GM12878 (cell line): ENCODE data around the gene C22orf15. TPM values are rescaled to one million over a fixed set of nuclear protein-coding genes. Genes with fewer than 3 reads are reported as not detected.
A peak's percentile ranks its signal among the peaks of the same experiment; 100 is the strongest.

ENCODE experiments used
- CREB1 ChIP-seq: IDR thresholded peaks from 2 replicates; pipeline ENCODE4 v1.6.1; 2012; ENCODE audit warnings: low read depth, mild to moderate bottlenecking, inconsistent platforms
- FOXM1 ChIP-seq: IDR thresholded peaks from 2 replicates; pipeline ENCODE4 v1.6.1; 2012; ENCODE audit warnings: low read depth, mild to moderate bottlenecking, inconsistent platforms, low read length, moderate library complexity
- JUNB ChIP-seq: IDR thresholded peaks from 2 replicates; pipeline ENCODE4 v1.6.1; 2016; ENCODE audit warnings: antibody characterized with exemption, mild to moderate bottlenecking
- LARP7 ChIP-seq: fragments of 450-650 bp; IDR thresholded peaks from 2 replicates; pipeline ENCODE4 v1.6.1; 2017; ENCODE audit warnings: mild to moderate bottlenecking
- MTA3 ChIP-seq: IDR thresholded peaks from 2 replicates; pipeline ENCODE4 v1.6.1; 2012; ENCODE audit warnings: low read length, inconsistent platforms, borderline replicate concordance
- MXI1 ChIP-seq: fragments of 150-350 bp; IDR thresholded peaks from 2 replicates; pipeline ENCODE4 v1.6.1; 2011; ENCODE audit warnings: low read depth, mild to moderate bottlenecking, inconsistent platforms, low read length, improper control_type of control experiment
- RAD21 ChIP-seq: IDR thresholded peaks from 2 replicates; pipeline ENCODE4 v1.6.1; 2011; ENCODE audit warnings: mild to moderate bottlenecking, low read depth, low read length, moderate library complexity; ENCODE audit not compliant: insufficient read depth
- RAD51 ChIP-seq: fragments of 450-650 bp; IDR thresholded peaks from 2 replicates; pipeline ENCODE4 v1.6.1; 2016; ENCODE audit warnings: moderate library complexity, mild to moderate bottlenecking, inconsistent platforms
- SMARCA5 ChIP-seq: fragments of 450-650 bp; IDR thresholded peaks from 2 replicates; pipeline ENCODE4 v1.6.1; 2017; ENCODE audit warnings: mild to moderate bottlenecking
- SPI1 ChIP-seq: IDR thresholded peaks from 2 replicates; pipeline ENCODE4 v1.6.1; 2011; ENCODE audit warnings: low read depth, mild to moderate bottlenecking, low read length, moderate library complexity, borderline replicate concordance; ENCODE audit not compliant: insufficient read depth
- polyA plus RNA-seq, 11 experiments: library from polyadenylated mRNA; depleted of rRNA in 4 of 11; unstranded in 6 of 11; stranded (reverse) in 5 of 11; fragments of >200 nt; fragmentation: Nextera tagmentation in 4 of 11; fragmentation: Illumina TruSeq in 1 of 11; extraction: Ambion mirVana in 4 of 11; extraction: Trizol in 1 of 11; gene quantifications; 1 replicate in 1 of 11; 2 replicates in 10 of 11; pipeline versions ENCODE4 v1.2.1 to v1.2.3, GENCODE V29; 2011 to 2016; ENCODE audit warnings: inconsistent platforms in 2 of 11, missing spikeins in 2 of 11, low read depth in 1 of 11
- total RNA-seq, 4 experiments: library from RNA; depleted of rRNA in 3 of 4; stranded (reverse); fragments of >200 nt in 3 of 4; fragmentation: Illumina TruSeq in 1 of 4; extraction: Trizol in 1 of 4; gene quantifications; 2 replicates each; pipeline versions ENCODE4 v1.2.1 to v1.2.3, GENCODE V29; 2013 to 2021
- TF ChIP-seq, protein P1 (sequence below): fragments of 450-650 bp; IDR thresholded peaks from 2 replicates; pipeline ENCODE4 v1.6.1; 2017; ENCODE audit warnings: mild to moderate bottlenecking, moderate library complexity

Gene C22orf15
- total and polyA plus RNA-seq, 10 of the 15 experiments (the other 5 are each of a cell fraction or from before 2014, with no cell fraction given) = 0.05 to 0.47 (median 0.13) TPM; not detected in 3

GRCh38 chr22:23800297-23801237 lies 37.8 kb downstream of the C22orf15 start (continued):
- TF ChIP-seq RAD21 = no peak
- TF ChIP-seq JUNB = peak; percentile 35; the same call in 1 of the 2 replicates
- TF ChIP-seq CREB1 = no peak
- TF ChIP-seq LARP7 = 0 out of 2 replicates have a peak, but pooled peaks have one; percentile 36
- no peak; the same call in 1 of the 2 replicates for TF ChIP-seq FOXM1
- TF ChIP-seq MXI1 = peak; percentile 32; the same call in 1 of the 2 replicates
- peak; percentile 92 for TF ChIP-seq SPI1
- TF ChIP-seq SMARCA5 = peak; percentile 57; the same call in 1 of the 2 replicates
- TF ChIP-seq, protein P1, sequence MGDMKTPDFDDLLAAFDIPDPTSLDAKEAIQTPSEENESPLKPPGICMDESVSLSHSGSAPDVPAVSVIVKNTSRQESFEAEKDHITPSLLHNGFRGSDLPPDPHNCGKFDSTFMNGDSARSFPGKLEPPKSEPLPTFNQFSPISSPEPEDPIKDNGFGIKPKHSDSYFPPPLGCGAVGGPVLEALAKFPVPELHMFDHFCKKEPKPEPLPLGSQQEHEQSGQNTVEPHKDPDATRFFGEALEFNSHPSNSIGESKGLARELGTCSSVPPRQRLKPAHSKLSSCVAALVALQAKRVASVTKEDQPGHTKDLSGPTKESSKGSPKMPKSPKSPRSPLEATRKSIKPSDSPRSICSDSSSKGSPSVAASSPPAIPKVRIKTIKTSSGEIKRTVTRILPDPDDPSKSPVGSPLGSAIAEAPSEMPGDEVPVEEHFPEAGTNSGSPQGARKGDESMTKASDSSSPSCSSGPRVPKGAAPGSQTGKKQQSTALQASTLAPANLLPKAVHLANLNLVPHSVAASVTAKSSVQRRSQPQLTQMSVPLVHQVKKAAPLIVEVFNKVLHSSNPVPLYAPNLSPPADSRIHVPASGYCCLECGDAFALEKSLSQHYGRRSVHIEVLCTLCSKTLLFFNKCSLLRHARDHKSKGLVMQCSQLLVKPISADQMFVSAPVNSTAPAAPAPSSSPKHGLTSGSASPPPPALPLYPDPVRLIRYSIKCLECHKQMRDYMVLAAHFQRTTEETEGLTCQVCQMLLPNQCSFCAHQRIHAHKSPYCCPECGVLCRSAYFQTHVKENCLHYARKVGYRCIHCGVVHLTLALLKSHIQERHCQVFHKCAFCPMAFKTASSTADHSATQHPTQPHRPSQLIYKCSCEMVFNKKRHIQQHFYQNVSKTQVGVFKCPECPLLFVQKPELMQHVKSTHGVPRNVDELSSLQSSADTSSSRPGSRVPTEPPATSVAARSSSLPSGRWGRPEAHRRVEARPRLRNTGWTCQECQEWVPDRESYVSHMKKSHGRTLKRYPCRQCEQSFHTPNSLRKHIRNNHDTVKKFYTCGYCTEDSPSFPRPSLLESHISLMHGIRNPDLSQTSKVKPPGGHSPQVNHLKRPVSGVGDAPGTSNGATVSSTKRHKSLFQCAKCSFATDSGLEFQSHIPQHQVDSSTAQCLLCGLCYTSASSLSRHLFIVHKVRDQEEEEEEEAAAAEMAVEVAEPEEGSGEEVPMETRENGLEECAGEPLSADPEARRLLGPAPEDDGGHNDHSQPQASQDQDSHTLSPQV = peak; percentile 13; the same call in 1 of the 2 replicates
- no peak for TF ChIP-seq RAD51
- peak; percentile 29; the same call in 1 of the 2 replicates for TF ChIP-seq MTA3
